GM13976 (cell line): ENCODE data around the gene SLC10A1.
"Not testable (repeated sequence)": the region's sequence is repeated elsewhere in the genome, so short reads cannot be mapped to it uniquely, and the experiment has no call there.

ENCODE experiments used
- DNase-seq: peaks from one replicate; pipeline ENCODE4 v3.0.0; 2012; ENCODE audit warnings: low spot score
- in situ Hi-C: fragments of 300-500 bp; cut with MboI; formaldehyde crosslinking; loops from one replicate; pipeline ENCODE4 v1.12.0; 2022; ENCODE audit warnings: low sequenced_read_pairs, mixed read lengths, inconsistent platforms; ENCODE audit not compliant: unreplicated experiment
- TF ChIP-seq, protein P1 (sequence below): IDR thresholded peaks from 2 replicates; pipeline ENCODE4 v1.5.1; 2012; ENCODE audit warnings: borderline replicate concordance, mild to moderate bottlenecking; ENCODE audit not compliant: insufficient read depth; ENCODE audit errors: extremely low read depth, missing control alignments, control extremely low read depth

Gene SLC10A1

GRCh38 chr14:69819607-69820006 lies 22.6 kb upstream of the SLC10A1 start:
- in situ Hi-C loops, result loop anchor here (5.0 kb wide), 1 partner anchor 203 kb away; no protein-coding TSS in a partner anchor
- TF ChIP-seq, protein P1, sequence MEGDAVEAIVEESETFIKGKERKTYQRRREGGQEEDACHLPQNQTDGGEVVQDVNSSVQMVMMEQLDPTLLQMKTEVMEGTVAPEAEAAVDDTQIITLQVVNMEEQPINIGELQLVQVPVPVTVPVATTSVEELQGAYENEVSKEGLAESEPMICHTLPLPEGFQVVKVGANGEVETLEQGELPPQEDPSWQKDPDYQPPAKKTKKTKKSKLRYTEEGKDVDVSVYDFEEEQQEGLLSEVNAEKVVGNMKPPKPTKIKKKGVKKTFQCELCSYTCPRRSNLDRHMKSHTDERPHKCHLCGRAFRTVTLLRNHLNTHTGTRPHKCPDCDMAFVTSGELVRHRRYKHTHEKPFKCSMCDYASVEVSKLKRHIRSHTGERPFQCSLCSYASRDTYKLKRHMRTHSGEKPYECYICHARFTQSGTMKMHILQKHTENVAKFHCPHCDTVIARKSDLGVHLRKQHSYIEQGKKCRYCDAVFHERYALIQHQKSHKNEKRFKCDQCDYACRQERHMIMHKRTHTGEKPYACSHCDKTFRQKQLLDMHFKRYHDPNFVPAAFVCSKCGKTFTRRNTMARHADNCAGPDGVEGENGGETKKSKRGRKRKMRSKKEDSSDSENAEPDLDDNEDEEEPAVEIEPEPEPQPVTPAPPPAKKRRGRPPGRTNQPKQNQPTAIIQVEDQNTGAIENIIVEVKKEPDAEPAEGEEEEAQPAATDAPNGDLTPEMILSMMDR, result no peak
- no peak for DNase-seq

DNA sequence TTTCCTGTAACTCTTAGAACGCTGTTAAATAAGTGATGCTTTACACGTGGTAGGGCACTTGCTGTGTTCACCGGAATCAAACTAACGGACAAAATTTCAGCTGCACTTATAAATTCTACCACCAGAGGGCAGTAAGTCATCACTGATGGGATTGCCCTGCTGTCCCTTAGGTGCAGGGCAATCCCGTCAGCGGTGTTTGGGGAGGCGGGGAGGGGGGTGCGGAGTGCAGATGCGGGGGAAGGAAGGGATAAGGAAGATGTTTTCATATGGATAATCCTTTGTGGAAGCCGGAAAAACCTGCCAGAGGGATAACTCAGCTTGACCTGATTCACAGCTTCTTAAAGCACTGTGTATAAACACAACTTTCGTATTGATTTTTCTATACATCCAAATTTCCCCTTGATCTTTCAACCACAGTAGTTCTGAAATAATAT lies 21.7 kb upstream of the SLC10A1 start:
- DNase-seq, result peak; percentile 76
- TF ChIP-seq, protein P1, result peak; percentile 65
- in situ Hi-C loops, result loop anchor here (5.0 kb wide), 1 partner anchor 204 kb away; no protein-coding TSS in a partner anchor

DNA sequence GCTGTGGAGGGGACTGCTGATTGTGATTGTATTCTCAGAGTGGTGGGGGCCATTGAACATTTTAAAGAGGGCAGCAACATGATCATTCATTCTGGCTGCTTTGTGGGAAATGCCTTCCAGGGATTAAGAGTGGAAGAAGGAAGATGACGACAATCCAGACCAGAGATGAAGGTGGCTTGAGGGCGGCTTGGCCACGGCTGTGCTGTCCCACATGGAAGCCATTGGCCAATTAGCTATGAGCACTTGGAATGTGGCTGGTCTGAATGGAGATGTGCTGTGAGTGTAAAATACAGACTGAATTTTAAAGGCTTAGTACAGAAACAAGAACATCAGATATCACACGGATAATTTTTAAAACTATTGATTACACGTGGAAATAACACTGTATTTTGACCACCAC lies 19.2 kb upstream of the SLC10A1 start:
- TF ChIP-seq, protein P1, result no peak
- in situ Hi-C loops, result loop anchor here (5.0 kb wide), 1 partner anchor 206 kb away; no protein-coding TSS in a partner anchor
- DNase-seq, result no peak

DNA sequence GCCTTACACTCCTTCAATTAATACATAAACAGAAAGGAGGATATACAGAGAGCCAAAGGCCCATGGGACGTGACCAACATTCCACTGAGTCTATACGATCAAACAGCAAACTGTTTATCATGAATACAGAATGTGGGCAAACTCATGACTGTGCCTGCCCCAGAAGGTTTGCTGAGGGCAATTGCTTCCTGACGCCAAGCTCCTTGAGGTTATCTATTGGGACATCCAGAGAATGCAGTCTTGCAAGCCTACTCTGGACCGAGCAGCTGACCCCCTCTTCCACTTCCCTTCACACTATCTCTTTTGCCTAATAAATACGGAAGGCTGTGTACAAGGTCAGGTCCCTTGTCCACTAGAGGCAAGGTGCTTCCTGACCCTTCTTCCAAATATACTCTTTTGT lies 18.5 kb upstream of the SLC10A1 start:
- in situ Hi-C loops, result loop anchor here (5.0 kb wide), 1 partner anchor 207 kb away; no protein-coding TSS in a partner anchor
- TF ChIP-seq, protein P1, result no peak
- DNase-seq, result no peak

DNA sequence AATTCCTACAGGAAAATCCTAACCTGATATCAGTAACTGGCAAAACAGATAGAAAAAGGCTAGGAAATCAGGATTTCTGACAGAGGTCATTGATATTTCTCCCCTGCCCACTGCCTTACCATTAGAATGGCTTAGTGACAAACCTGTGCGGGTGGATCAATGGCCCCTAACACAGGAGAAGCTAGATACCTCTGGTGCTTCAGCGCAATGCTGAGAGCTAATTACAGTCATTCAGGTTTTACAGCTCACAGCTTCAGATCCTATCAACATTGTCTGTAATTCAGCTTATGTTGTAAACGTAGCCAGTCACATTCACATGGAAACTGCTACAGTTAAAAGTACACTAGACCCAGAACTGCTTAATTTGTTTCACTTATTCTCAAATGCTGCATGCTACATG lies 17.4 kb upstream of the SLC10A1 start:
- DNase-seq, result no peak
- in situ Hi-C loops, result no loop called here
- TF ChIP-seq, protein P1, result no peak

DNA sequence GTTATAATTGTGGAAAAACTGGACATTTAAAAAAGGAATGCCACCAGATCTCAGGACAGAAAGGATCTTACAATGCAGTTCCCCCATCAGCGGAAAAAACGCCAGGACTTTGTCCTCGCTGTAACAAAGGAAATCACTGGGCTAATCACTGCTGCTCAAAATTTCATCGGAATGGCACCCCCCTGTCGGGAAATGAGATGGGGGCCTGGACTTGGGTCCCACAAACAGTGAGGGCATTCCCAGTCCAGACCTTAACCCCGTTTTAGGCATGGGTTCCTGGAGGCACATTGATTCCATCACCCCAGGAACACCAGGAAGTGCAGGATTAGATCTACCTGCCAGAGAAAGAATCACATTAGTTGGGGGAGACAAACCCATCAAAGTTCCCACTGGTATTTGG lies 16.3 kb upstream of the SLC10A1 start:
- DNase-seq, in situ Hi-C loops: not testable (repeated sequence)

GRCh38 chr14:69812711-69813110 lies 15.7 kb upstream of the SLC10A1 start:
- in situ Hi-C loops, result no loop called here
- no peak for DNase-seq
- TF ChIP-seq, protein P1, result no peak
